HCT116 (cell line): ENCODE measurements around the gene GARNL3. TPM values are rescaled to one million over a fixed set of nuclear protein-coding genes. Genes with fewer than 3 reads are reported as not detected.

Experiments used
- ATAC-seq: fragments of 200-7000 bp; cut with Tn5 transposase; 2 replicates; pipeline ENCODE4 v1.9.1; 2020; ENCODE audit warnings: mild to moderate bottlenecking, moderate library complexity
- BruUV-seq: library from RNA; stranded (reverse); fragments of 400-500 nt; replicated peaks from 2 replicates; lab custom pipeline; 2021; lab: Mats Ljungman, UMichigan
- CTCF ChIA-PET: fragments of 300-600 bp; sonication (Branson Sonifier 250); formaldehyde crosslinking; loops from one replicate; lab custom pipeline; 2021; ENCODE audit warnings: antibody characterized with exemption; lab: Charles Lee
- POLR2A ChIA-PET: fragments of 300-600, 350-600 bp; sonication (Branson Sonifier 250); formaldehyde crosslinking; loops from one replicate; lab custom pipeline; 2021; ENCODE audit warnings: antibody characterized with exemption; lab: Charles Lee
- RAD21 ChIA-PET, 2 experiments: fragments of 300-600 bp; sonication (Branson Sonifier 250); formaldehyde crosslinking; loops; one replicate each; lab custom pipeline; 2023; ENCODE audit warnings: low total read pairs in 2 of 2; ENCODE audit not compliant: uncharacterized antibody in 2 of 2, unreplicated experiment in 2 of 2, low non-redundant PET in 1 of 2; lab: Charles Lee
- DNase-seq: peaks from one replicate; pipeline ENCODE4 v3.0.0-alpha.2; 2010; ENCODE audit warnings: low read depth, low spot score
- H2AFZ ChIP-seq: fragments of 200-600 bp; shearing (Covaris generic), sonication (generic); 2 replicates; pipeline ENCODE4 v1.6.1; 2017; ENCODE audit warnings: low read depth, mixed run types, mixed read lengths, antibody characterized with exemption, low read length; ENCODE audit not compliant: poor library complexity, severe bottlenecking
- H3K27ac ChIP-seq: 2 replicates; pipeline ENCODE4 v1.5.1; 2012; ENCODE audit warnings: low read depth, low read length
- H3K27me3 ChIP-seq: fragments of 200-600 bp; sonication (generic); 2 replicates; pipeline ENCODE4 v1.6.1; 2016; ENCODE audit warnings: mixed run types, low read length, mixed read lengths; ENCODE audit not compliant: insufficient read depth
- H3K36me3 ChIP-seq, 2 experiments: fragments of 200-500 bp in 1 of 2; fragments of 200-600 bp in 1 of 2; sonication (Bioruptor generic) in 1 of 2; sonication (generic) in 1 of 2; 2 replicates each; pipeline versions ENCODE4 v1.5.1 to v1.6.1; 2014 to 2016; ENCODE audit warnings: low read length in 2 of 2, inconsistent platforms in 1 of 2, mixed read lengths in 1 of 2, mixed run types in 1 of 2; ENCODE audit not compliant: insufficient read depth in 2 of 2, control insufficient read depth in 1 of 2
- H3K4me1 ChIP-seq, 2 experiments: fragments of 200-600 bp in 1 of 2; sonication (generic) in 1 of 2; 2 replicates each; pipeline versions ENCODE4 v1.5.1 to v1.6.1; 2012 to 2017; ENCODE audit warnings: low read length in 2 of 2, inconsistent platforms in 1 of 2, mild to moderate bottlenecking in 1 of 2, mixed read lengths in 1 of 2, mixed run types in 1 of 2, moderate library complexity in 1 of 2; ENCODE audit not compliant: insufficient read depth in 2 of 2, control insufficient read depth in 1 of 2
- H3K4me2 ChIP-seq: fragments of 200-600 bp; sonication (generic); 2 replicates; pipeline ENCODE4 v1.6.1; 2017; ENCODE audit warnings: mixed run types, low read length, mixed read lengths
- H3K4me3 ChIP-seq, 2 experiments: fragments of 200-600 bp in 1 of 2; sonication (generic) in 1 of 2; replicated peaks in 1 of 2; 2 replicates each; pipeline ENCODE4 v1.5.1; 2011 to 2016; ENCODE audit warnings: low read length in 2 of 2, control low read depth in 1 of 2, low read depth in 1 of 2, mild to moderate bottlenecking in 1 of 2, mixed read lengths in 1 of 2, mixed run types in 1 of 2
- H3K79me2 ChIP-seq: fragments of 200-600 bp; sonication (generic); 2 replicates; pipeline ENCODE4 v1.6.1; 2017; ENCODE audit warnings: mild to moderate bottlenecking, mixed run types, low read length, moderate library complexity, mixed read lengths; ENCODE audit not compliant: insufficient read depth
- H3K9ac ChIP-seq: fragments of 200-600 bp; sonication (generic); 2 replicates; pipeline ENCODE4 v1.6.1; 2016; ENCODE audit warnings: low read length, mixed read lengths
- H3K9me2 ChIP-seq: fragments of 200-600 bp; sonication (generic), shearing (Covaris generic); 2 replicates; pipeline ENCODE4 v1.6.1; 2017; ENCODE audit warnings: mixed run types, mild to moderate bottlenecking, moderate library complexity; ENCODE audit not compliant: insufficient read depth
- H3K9me3 ChIP-seq, 2 experiments: fragments of 200-500 bp in 1 of 2; fragments of 200-600 bp in 1 of 2; sonication (Bioruptor generic) in 1 of 2; sonication (generic) in 1 of 2; 2 replicates each; pipeline ENCODE4 v1.6.1; 2014 to 2017; ENCODE audit warnings: low read length in 2 of 2, mixed read lengths in 2 of 2, inconsistent platforms in 1 of 2, low read depth in 1 of 2, mild to moderate bottlenecking in 1 of 2, mixed run types in 1 of 2, moderate library complexity in 1 of 2; ENCODE audit not compliant: control insufficient read depth in 1 of 2, insufficient read depth in 1 of 2
- H4K20me1 ChIP-seq: fragments of 200-600 bp; sonication (generic), shearing (Covaris generic); 2 replicates; pipeline ENCODE4 v1.6.1; 2017; ENCODE audit warnings: mixed run types, mild to moderate bottlenecking, moderate library complexity; ENCODE audit not compliant: insufficient read depth
- CBX3 ChIP-seq: IDR thresholded peaks from 2 replicates; pipeline ENCODE4 v1.6.1; 2012; ENCODE audit warnings: low read depth
- ELF1 ChIP-seq: IDR thresholded peaks from 2 replicates; pipeline ENCODE4 v1.6.1; 2012; ENCODE audit warnings: low read depth, borderline replicate concordance
- EZH2 ChIP-seq: fragments of 200-600 bp; sonication (generic); IDR thresholded peaks from 2 replicates; pipeline ENCODE4 v1.6.1; 2017; ENCODE audit warnings: antibody characterized with exemption, mixed run types
- JUND ChIP-seq: IDR thresholded peaks from 2 replicates; pipeline ENCODE4 v1.6.1; 2012
- RAD21 ChIP-seq: IDR thresholded peaks from 2 replicates; pipeline ENCODE4 v1.6.1; 2012; ENCODE audit warnings: low read depth, mild to moderate bottlenecking
- SIN3A ChIP-seq: IDR thresholded peaks from 2 replicates; pipeline ENCODE4 v1.6.1; 2012; ENCODE audit warnings: low read depth
- SP1 ChIP-seq: IDR thresholded peaks from 2 replicates; pipeline ENCODE4 v1.6.1; 2012; ENCODE audit warnings: low read depth
- SRF ChIP-seq: IDR thresholded peaks from 2 replicates; pipeline ENCODE4 v1.6.1; 2012; ENCODE audit warnings: low read depth
- ZNF274 ChIP-seq: fragments of 200-500 bp; sonication (Bioruptor generic); IDR thresholded peaks from 2 replicates; pipeline ENCODE4 v1.6.1; 2014; ENCODE audit warnings: mild to moderate bottlenecking, low read depth, low read length, inconsistent platforms
- intact Hi-C: fragments of 100-400 bp; cut with micrococcal nuclease; formaldehyde crosslinking; loops from 2 replicates; pipeline ENCODE4 v1.10.0; 2022
- total RNA-seq: library from RNA; stranded (reverse); gene quantifications from one replicate; pipeline ENCODE4 v1.2.1, GENCODE V29; 2021; ENCODE audit not compliant: unreplicated experiment
- TF ChIP-seq, protein P1 (sequence below), 3 experiments: fragments of 200-600 bp in 1 of 3; sonication (generic) in 1 of 3; IDR thresholded peaks in 2 of 3; conservative IDR thresholded peaks in 1 of 3; 2 replicates each; pipeline ENCODE4 v1.5.1; 2012 to 2017; ENCODE audit warnings: low read depth in 2 of 3, low read length in 2 of 3, antibody characterized with exemption in 1 of 3, borderline replicate concordance in 1 of 3, control low read depth in 1 of 3, mild to moderate bottlenecking in 1 of 3, mixed read lengths in 1 of 3, mixed run types in 1 of 3, moderate library complexity in 1 of 3; ENCODE audit not compliant: insufficient read depth in 1 of 3

The GARNL3 gene
- total RNA-seq, 1 experiment from 2014 or later, result 8.8 TPM

GRCh38 chr9:127277770-127278169 lies 13.2 kb downstream of the GARNL3 start:
- Histone ChIP-seq H3K4me1 (peaks cover 0 to 5% of the 10 kb centered on the region in 2 experiments; a peak in 1 of 4 replicates), H3K36me3 (no peaks in the 10 kb centered on the region), H3K9ac (no peak overlapping the region), H3K4me3 (no peak overlapping the region), H3K9me3 (no peaks in the 10 kb centered on the region), H3K27ac (no peak overlapping the region), H3K4me2 (no peak overlapping the region), H3K9me2 (no peaks in the 10 kb centered on the region), H4K20me1 (0 out of 2 replicates have a peak, but pooled peaks cover 5% of the 10 kb centered on the region), H3K79me2 (no peaks in the 10 kb centered on the region), H3K27me3 (no peaks in the 10 kb centered on the region)
- no TSS peak for BruUV-seq
- intact Hi-C loops, result loop anchor here (10.0 kb wide), 1 partner anchor 63 kb away; no protein-coding TSS in a partner anchor
- no peak for DNase-seq
- ChIA-PET RAD21 (no interaction called here), CTCF (no interaction called here)
- no peak for ATAC-seq
- TF ChIP-seq SRF (no peak), ZNF274 (no peak), ELF1 (no peak), JUND (no peak)
- TF ChIP-seq, all 23 proteins: peak for 0
- POLR2A ChIA-PET, result no interaction called here
- H2AFZ ChIP-seq, result no peak overlapping the region

DNA sequence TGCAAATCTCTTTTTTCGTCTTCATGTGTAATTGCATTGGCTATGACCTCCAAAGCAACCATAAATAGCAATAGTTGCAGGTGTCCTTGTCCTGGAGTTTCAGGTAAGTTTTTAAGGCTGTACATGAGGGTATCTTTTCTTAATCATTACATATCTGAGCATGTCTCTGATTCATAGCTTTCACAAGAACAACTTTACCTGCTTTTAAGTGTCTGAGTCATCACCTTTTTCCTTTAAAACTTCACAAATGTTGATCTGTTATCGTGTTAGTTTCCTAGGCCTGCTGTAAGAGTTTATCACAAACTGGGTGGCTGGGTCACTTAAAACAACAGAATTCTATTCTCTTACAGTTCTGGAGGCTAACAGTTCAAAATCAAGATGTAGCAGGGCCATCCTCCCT lies 13.8 kb downstream of the GARNL3 start:
- H3K4me2 ChIP-seq, result no peak overlapping the region
- peaks cover 0 to 5% of the 10 kb centered on the region in 2 experiments; a peak in 1 of 4 replicates for H3K4me1 ChIP-seq
- H3K27me3 ChIP-seq, result no peaks in the 10 kb centered on the region
- H4K20me1 ChIP-seq, result 0 out of 2 replicates have a peak, but pooled peaks cover 5% of the 10 kb centered on the region
- no peak overlapping the region for H2AFZ ChIP-seq
- no peak for TF ChIP-seq SIN3A
- TF ChIP-seq SP1, result no peak
- TF ChIP-seq EZH2, result no peak
- TF ChIP-seq RAD21, result no peak
- no peak for TF ChIP-seq CBX3
- TF ChIP-seq, protein P1, sequence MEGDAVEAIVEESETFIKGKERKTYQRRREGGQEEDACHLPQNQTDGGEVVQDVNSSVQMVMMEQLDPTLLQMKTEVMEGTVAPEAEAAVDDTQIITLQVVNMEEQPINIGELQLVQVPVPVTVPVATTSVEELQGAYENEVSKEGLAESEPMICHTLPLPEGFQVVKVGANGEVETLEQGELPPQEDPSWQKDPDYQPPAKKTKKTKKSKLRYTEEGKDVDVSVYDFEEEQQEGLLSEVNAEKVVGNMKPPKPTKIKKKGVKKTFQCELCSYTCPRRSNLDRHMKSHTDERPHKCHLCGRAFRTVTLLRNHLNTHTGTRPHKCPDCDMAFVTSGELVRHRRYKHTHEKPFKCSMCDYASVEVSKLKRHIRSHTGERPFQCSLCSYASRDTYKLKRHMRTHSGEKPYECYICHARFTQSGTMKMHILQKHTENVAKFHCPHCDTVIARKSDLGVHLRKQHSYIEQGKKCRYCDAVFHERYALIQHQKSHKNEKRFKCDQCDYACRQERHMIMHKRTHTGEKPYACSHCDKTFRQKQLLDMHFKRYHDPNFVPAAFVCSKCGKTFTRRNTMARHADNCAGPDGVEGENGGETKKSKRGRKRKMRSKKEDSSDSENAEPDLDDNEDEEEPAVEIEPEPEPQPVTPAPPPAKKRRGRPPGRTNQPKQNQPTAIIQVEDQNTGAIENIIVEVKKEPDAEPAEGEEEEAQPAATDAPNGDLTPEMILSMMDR (IDR thresholded peaks at IDR 0.05 in 2 of 3, conservative IDR thresholded peaks at IDR 0.05 in 1 of 3; ENCODE audit: borderline replicate concordance in 1 of 3, insufficient read depth in 1 of 3, low read depth in 2 of 3, low read length in 2 of 3), result no peak
- ChIA-PET POLR2A (no interaction called here), CTCF (no interaction called here), RAD21 (no interaction called here)
- H3K9me2 ChIP-seq, result no peaks in the 10 kb centered on the region
- no peaks in the 10 kb centered on the region for H3K36me3 ChIP-seq
- no peak overlapping the region for H3K4me3 ChIP-seq
- DNase-seq, result no peak
- intact Hi-C loops, result loop anchor here (10.0 kb wide), 1 partner anchor 64 kb away; no protein-coding TSS in a partner anchor
- no TSS peak for BruUV-seq
- no peak overlapping the region for H3K27ac ChIP-seq
- H3K79me2 ChIP-seq, result no peaks in the 10 kb centered on the region
- H3K9me3 ChIP-seq, result no peaks in the 10 kb centered on the region
- no peak overlapping the region for H3K9ac ChIP-seq
- no peak for ATAC-seq
